HUDEP-2 (cell line): ENCODE measurements around the gene PWP2.
"Not testable (repeated sequence)": the region's sequence is repeated elsewhere in the genome, so short reads cannot be mapped to it uniquely, and the experiment has no call there.

ENCODE experiments used
- DNase-seq, 76 experiments: peaks; one replicate each; lab custom pipeline; 2025; ENCODE audit not compliant: unreplicated experiment in 76 of 76; lab: John Stamatoyannopoulos, UW

PWP2 gene

DNA sequence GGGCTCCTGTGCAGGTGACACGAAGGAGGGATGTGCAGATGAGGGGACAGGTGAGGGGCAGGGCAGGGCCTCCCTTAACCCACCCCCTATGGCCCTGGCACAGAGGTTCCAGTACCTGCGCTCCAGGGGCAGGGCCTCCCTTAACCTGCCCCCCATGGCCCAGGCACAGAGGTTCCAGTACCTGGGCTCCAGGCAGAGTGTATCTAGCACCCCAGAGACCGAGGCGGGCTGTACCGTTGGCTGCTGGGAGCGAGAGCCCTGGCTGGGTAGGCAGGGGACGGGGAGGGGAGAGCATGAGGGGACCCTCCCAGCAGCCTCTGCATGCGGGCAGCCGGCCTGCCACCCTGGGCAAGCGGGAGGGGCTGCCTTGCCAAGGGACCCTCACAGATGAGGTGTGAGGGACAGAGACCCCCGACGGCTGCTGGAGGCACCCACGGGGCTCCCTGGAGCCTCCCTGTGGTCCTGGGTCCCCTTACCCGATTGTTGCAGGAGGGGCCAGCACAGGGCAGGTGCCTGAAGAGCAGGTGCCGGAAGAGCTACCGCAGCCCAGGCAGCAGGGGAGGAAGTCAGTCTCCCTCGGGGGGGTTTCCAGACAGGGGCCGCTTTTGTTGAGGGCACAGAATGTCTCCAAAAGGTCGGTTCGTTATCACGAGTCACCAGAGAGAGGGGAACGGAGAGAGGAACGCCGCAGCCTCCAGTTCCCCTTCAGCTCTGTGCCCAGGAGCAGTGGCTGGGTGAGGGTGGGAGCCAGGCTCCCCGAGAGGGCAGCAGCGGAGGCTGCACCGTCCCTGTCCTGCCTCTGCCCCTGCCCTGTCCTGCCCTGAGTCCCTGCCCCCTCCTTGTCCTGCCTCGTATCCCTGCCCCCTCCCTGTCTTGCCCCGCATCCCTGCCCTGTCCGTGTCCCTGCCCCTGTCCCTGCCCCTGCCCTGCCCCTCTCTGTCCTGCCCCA, 52.4 kb downstream of the PWP2 start:
- not testable (repeated sequence) for DNase-seq

DNA sequence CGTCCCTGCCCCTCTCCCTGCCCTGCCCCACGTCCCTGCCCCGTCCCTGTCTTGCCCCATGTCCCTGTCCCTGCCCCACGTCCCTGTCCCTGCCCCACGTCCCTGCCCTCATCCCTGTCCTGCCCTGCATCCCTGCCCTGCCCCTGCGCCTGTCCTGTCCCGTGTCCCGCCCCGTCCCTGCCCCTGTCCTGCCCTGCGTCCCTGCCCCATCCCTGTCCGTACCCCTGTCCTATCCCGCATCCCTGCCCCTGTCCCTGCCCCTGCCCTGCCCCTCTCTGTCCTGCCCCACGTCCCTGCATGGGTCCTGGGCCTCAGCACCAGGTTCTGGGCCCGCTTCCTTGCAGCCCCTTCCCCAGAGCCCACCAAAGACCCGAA, 53.1 kb downstream of the PWP2 start:
- DNase-seq, result not testable (repeated sequence)

DNA sequence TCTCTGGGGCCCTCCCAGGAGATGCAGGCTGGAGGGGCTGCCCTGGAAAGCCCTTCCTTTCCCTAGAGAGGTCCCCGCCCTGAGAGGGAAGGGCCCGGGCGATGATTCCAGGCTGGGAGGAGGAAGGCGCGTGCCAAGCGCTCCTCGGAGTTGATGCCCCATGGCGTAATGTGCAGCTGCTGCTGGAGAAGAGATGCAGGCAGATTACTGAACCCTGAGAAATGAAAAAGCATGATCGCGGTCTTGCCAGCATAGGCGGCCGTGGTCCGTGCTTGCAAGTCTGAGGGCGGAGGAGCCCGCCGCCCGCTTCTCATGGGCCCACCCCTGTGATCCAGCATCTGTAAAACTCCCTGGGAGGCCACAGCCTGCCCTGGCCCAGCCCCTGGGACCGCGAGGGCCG, 53.6 kb downstream of the PWP2 start:
- DNase-seq, result not testable (repeated sequence)

DNA sequence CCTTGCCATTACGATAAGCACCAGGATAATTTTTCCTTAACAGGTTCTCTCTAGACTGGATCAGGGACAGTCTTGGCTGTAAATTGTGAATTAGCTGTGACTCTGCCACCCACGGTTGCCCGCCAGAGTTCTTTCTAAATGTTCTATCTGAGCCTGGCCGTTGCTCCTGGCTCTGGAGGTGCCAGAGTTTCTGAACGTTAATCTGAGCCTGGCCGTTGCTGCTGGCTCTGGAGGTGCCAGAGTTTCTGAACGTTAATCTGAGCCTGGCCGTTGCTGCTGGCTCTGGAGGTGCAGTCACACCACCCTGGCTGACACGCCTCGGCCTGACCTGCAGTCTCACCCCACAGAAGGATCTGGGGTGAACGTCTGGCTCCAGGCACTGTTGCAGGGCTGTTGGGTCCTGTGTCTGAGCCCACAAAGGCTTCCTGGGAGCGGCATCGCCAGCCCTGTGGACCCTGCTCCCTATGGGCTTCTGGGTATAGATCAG, 56.0 kb downstream of the PWP2 start:
- not testable (repeated sequence) for DNase-seq

DNA sequence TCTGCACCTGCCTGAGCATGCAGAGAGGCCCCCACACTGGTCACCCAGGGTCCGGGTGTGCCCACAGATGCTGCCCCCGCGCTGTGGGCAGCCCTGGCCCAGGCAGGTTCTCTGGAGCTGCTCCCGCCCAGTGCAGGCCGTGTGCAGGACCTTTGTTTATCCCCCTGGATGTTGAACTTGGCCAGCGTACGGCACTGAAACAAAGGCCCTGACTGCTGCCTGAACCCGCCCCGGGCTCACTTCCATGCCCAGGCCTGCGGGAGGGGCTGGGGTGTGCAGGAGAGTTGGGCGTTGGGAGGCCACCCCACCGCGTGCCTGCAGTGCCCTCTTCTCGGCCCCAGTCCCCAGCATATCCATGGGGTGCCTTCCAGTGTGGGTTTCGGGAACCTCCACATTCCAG, 58.7 kb downstream of the PWP2 start:
- not testable (repeated sequence) for DNase-seq

DNA sequence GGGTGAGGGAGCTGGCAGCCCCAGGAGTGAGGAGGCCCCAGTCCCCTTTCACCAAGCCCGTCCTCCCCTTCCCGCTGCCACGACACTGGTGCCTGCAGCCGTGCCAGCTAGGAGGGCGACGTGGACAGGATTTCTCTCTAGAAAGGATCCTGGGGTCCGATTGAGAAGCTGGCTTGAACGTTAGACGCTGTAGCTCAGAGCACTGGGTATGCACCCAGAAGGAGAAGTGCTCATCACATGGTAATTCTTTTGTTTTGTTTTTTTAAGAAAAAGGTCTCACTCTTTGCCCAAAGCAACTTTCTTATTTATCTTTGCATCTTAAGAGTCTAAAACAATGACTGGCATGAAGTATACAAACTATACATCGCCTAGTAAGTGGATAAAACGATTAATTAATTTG, 60.3 kb downstream of the PWP2 start:
- not testable (repeated sequence) for DNase-seq

DNA sequence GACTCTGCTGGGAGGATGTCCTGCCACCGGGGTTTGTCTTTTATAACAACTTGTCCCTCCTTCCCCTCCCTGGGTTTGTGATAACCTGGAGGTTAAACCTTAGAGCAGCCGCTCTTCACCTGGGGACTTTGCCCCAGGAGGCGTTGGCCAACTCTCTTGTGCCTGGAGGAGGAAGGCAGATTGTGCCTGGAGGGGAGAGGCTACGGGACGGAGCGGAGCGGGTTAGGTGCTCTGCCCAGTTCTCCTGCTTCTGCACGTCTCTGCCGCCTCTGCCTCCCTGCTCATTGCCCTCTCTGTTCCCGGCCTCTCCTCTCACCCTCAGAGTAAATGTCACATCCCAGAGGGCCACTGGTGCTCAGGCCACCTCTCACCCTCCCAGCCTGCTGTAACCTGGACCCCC, 63.1 kb downstream of the PWP2 start:
- DNase-seq, result not testable (repeated sequence)

DNA sequence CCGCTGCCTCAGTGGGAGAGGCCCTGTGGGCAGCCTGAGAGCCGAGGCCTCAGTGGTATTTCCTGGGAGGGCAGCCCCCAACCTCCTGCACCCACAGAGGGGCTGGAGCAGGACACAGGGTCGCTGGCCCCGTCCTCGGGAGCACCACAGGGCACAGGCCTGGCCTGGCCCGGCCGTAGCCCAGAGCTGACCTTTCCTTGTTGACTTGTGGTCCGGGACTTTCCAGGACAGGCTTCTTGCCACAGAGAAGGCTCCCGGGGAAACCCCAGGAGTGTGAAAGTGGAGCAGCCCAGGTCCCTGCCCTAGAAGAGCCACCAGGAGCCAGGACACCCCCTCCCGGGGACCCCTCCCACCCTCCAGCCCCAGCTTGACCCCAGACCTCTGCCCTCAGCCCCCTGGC, 63.7 kb downstream of the PWP2 start:
- DNase-seq, result not testable (repeated sequence)

DNA sequence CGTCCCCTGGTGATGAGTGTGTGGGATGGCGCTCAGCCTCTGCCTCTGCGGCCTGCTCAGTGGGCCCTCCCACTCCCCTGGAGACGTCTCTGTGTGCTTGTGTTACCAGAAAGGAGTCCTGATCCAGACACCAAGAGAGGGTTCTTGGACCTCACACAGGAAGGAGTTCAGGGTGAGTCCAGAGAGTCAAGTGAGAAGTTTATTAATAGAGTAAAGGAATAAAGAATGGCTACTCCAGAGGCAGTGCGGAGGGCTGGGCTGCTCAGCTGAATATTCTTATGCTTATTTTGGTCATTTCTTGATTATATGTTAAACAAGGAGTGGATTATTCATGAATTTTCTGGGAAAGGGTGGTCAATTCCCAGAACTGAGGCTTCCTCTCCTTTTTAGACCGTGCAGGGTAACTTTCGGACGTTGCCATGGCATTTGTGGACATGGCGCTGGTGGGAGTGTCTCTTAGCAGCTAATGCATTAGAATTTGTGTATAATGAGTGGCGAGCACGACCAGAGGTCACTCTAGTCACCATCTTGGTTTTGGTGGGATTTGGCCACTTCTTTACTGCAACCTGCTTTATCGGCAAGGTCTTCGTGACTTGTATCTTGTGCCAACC, 64.9 kb downstream of the PWP2 start:
- DNase-seq, result not testable (repeated sequence)

DNA sequence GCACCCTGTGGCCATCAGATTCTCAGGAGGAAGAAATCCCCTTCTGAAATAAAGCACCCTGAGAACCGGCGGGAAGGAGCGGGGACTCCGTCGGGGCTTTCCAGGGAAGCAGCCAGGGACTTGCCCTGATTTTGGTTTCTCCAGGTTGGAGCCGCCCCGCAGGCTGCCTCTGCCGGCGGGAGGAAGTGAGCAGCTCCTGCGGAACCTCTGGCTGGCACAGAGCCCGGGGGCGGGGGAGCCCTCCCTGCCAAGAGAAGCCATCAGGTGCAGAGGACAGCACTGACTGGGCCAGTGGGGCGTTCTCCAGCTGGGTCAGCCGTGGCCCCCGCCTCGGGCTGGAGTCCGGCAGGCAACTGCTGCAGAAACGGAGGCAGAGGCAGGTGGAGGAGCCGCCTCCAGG, 65.5 kb downstream of the PWP2 start:
- not testable (repeated sequence) for DNase-seq

DNA sequence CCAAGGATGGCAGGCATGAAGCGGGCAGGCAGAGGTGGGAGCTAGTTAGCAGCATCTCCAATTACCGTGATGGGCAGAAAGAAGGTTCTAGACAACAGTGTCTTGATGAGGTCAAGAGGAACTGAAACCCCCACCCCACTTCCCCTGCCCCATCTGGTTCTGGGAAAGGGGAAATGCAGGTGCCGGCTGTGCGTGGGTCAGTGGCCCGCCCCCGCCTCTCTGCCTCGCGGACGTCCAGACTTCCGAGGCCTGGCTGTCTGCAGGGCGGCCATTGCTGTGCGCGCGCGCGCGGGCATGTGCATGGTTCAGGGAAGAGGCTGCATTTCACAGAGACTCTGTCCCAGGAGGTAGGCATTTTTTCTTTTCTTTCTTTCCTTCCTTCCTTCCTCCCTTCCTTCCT, 68.0 kb downstream of the PWP2 start:
- not testable (repeated sequence) for DNase-seq

DNA sequence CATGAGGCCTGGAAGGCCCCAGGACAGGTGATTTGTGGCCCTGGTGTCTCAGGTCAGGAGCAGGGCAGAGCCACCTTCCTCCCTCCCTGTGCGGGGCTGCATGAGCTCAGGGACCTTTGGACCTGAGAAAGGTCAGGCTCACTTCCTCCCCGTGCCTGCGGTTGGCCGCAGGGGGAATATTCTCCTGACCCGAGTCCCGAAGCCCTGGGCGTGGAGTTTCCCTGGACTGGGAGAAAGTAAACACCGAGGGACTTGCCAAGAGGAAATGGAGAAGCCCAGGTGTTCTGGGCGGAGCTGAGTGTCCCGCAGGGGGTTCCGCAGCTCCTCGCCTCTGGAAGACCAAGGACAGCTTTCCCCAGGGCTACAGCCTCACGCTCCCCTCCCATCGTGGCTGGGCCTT, 68.9 kb downstream of the PWP2 start:
- not testable (repeated sequence) for DNase-seq
